GM13977 (cell line): ENCODE results near the gene LPP.

Experiments
- DNase-seq: peaks from one replicate; pipeline ENCODE4 v3.0.0; 2012; ENCODE audit warnings: low spot score
- in situ Hi-C: fragments of 300-500 bp; cut with MboI; formaldehyde crosslinking; loops from one replicate; pipeline ENCODE4 v1.12.0; 2022; ENCODE audit warnings: low sequenced_read_pairs, low pct_unique_long_range_greater_than_20kb, mixed read lengths, inconsistent platforms; ENCODE audit not compliant: unreplicated experiment
- TF ChIP-seq, protein P1 (sequence below): IDR thresholded peaks from 2 replicates; pipeline ENCODE4 v1.5.1; 2012; ENCODE audit warnings: mild to moderate bottlenecking, control low read depth; ENCODE audit not compliant: insufficient read depth; ENCODE audit errors: extremely low read depth, missing control alignments

LPP gene

GRCh38 chr3:188643736-188644135 is 489.8 kb downstream of the LPP start:
- TF ChIP-seq, protein P1, sequence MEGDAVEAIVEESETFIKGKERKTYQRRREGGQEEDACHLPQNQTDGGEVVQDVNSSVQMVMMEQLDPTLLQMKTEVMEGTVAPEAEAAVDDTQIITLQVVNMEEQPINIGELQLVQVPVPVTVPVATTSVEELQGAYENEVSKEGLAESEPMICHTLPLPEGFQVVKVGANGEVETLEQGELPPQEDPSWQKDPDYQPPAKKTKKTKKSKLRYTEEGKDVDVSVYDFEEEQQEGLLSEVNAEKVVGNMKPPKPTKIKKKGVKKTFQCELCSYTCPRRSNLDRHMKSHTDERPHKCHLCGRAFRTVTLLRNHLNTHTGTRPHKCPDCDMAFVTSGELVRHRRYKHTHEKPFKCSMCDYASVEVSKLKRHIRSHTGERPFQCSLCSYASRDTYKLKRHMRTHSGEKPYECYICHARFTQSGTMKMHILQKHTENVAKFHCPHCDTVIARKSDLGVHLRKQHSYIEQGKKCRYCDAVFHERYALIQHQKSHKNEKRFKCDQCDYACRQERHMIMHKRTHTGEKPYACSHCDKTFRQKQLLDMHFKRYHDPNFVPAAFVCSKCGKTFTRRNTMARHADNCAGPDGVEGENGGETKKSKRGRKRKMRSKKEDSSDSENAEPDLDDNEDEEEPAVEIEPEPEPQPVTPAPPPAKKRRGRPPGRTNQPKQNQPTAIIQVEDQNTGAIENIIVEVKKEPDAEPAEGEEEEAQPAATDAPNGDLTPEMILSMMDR: no peak
- in situ Hi-C loops: no loop called here
- DNase-seq: no peak

GRCh38 chr3:188646592-188646991 is 492.6 kb downstream of the LPP start:
- DNase-seq: no peak
- TF ChIP-seq, protein P1: no peak
- in situ Hi-C loops: no loop called here

GRCh38 chr3:188647237-188647636 is 493.3 kb downstream of the LPP start:
- in situ Hi-C loops: no loop called here
- DNase-seq: no peak
- TF ChIP-seq, protein P1: no peak

- TF ChIP-seq, protein P1: no peak
- in situ Hi-C loops: no loop called here
- no peak for DNase-seq
These were observed 495.6 kb downstream of the LPP start for GRCh38 chr3:188649521-188649920.

DNA sequence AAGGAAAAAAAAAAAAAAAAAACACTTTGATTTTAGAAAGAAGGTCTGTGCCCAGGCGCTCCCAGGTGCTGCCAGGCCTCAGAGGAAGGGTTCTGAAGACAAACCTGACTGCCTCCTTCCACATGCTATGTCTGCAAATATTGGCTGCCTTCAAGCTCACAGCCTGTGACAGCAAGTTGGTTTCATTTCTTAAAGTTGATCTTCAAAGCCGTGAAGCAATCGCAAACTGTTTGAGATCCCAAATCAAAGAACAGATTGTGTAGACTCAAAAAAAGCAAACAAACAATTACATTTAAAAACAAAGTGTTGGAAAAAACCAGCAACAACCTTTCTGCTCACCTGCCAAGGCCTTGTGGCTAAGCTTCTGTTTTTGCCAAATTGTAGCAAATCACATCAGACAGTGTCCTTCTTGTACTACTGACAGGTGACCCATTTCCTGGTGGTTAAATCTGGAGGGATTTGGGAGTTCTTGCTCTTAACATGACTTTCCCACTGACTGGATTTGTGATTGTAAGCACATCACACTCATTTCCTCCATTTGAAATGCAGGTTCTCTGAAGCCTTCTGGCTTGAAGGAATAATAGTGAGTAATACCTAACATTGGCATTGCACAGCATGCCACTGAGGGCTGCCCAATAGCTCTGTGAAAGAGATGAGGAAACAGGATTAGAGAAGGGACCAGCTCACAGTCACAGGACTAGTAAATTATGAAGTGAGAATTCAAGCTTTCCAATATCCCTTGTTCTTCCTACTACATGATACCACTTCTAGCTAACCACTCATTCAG is 502.4 kb downstream of the LPP start:
- TF ChIP-seq, protein P1: no peak
- DNase-seq: no peak
- in situ Hi-C loops: no loop called here

GRCh38 chr3:188658606-188659005 is 504.6 kb downstream of the LPP start:
- no peak for DNase-seq
- in situ Hi-C loops: no loop called here
- TF ChIP-seq, protein P1: no peak
